Thyroid gland (tissue), 4 donors: ENCODE measurements around the gene ALDH1B1.

Experiments
- POLR2A ChIP-seq, 2 donors: fragments of 450-650 bp; IDR thresholded peaks; one replicate each; pipeline ENCODE4 v1.6.1; 2017; ENCODE audit warnings: antibody characterized with exemption in 2 of 2, mild to moderate bottlenecking in 2 of 2, moderate library complexity in 1 of 2
- TF ChIP-seq, protein P1 (sequence below), 6 experiments: fragments of 200-600 bp in 3 of 6; fragments of 450-650 bp in 3 of 6; sonication (generic) in 3 of 6; IDR thresholded peaks; one replicate each; pipeline ENCODE4 v1.5.1; 2016 to 2019; ENCODE audit warnings: antibody characterized with exemption in 6 of 6, mild to moderate bottlenecking in 2 of 6, inconsistent platforms in 1 of 6, moderate library complexity in 1 of 6

- TF ChIP-seq, protein P1, sequence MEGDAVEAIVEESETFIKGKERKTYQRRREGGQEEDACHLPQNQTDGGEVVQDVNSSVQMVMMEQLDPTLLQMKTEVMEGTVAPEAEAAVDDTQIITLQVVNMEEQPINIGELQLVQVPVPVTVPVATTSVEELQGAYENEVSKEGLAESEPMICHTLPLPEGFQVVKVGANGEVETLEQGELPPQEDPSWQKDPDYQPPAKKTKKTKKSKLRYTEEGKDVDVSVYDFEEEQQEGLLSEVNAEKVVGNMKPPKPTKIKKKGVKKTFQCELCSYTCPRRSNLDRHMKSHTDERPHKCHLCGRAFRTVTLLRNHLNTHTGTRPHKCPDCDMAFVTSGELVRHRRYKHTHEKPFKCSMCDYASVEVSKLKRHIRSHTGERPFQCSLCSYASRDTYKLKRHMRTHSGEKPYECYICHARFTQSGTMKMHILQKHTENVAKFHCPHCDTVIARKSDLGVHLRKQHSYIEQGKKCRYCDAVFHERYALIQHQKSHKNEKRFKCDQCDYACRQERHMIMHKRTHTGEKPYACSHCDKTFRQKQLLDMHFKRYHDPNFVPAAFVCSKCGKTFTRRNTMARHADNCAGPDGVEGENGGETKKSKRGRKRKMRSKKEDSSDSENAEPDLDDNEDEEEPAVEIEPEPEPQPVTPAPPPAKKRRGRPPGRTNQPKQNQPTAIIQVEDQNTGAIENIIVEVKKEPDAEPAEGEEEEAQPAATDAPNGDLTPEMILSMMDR (IDR thresholded peaks at IDR 0.05): no peak
- TF ChIP-seq POLR2A (IDR thresholded peaks at IDR 0.05): no peak
Measured at GRCh38 chr9:38360839-38361472, 31.5 kb upstream of the ALDH1B1 start.
